Activated CD4-positive, alpha-beta T cell treated with anti-CD3 and anti-CD28 coated beads, Interleukin-10, Interleukin-2, amounts not matched to agents 100 ng/mL and 50 ng/mL, durations not matched to agents 16 hours and 8 hours (primary cell): ENCODE measurements around the gene LIMK1.

Experiments
- DNase-seq: peaks from one replicate; pipeline ENCODE4 v3.0.0-alpha.2; 2020

The LIMK1 gene

DNA sequence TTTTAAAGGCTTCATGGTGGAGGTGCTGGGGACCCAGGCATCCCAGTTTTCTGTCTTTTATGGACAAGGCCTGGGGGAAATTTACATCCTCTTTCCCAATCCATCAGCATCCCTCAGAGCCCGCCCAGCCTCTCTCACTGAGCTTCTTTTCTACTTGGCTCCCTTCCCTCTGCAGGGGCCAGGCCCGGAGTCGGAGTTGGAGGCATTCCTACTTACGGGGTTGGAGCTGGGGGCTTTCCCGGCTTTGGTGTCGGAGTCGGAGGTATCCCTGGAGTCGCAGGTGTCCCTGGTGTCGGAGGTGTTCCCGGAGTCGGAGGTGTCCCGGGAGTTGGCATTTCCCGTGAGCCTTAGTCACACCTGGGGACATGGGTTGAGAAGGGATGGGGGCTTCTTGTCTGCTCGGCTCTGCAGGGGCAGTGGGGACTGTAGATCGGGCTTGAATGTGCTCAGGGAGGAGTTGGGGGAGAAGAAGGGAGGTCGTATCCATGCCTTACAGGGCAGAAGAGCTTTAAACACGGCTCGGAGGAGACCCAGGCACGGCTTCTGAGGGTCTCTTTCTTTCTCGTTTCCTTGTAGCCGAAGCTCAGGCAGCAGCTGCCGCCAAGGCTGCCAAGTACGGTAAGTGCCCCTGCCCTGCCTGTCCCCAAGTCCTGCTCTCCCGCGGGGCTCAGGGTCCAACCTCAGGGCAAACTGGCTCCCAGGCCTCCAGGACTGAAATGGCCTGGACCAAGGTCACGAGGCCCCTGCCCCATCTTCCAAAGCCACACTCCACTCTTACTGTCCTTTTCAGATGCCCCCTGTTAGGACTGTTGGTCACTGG is 27.3 kb upstream of the LIMK1 start:
- no peak for DNase-seq

DNA sequence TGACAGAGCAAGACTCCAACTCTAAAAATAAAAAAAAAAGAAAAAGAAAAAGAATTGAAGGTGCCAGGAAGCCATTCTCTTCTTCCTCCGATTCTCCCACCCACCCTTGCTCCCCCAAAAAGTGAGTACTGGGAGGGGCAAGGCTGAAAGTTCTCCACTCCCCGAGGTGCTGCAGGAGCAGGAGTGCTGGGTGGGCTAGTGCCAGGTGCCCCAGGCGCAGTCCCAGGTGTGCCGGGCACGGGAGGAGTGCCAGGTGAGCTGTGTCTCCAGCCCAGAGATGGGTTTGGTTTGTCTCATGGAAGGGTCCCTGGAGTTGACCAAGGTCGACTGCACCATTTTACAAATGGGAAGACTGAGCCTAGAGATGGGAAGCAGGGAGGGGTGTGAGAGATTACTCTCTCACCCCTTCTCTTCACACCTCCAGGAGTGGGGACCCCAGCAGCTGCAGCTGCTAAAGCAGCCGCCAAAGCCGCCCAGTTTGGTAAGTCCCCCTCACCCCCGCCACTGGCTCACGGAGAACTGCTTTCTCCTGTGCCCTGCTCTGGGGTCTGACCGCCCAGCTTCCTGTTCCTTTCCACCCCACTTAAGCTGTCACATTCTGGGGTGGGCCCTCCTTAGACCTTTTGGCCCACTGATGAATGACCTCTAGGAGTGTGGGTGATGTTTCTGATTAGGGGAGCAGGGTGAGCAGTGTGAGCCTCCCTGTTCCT is 26.2 kb upstream of the LIMK1 start:
- no peak for DNase-seq

DNA sequence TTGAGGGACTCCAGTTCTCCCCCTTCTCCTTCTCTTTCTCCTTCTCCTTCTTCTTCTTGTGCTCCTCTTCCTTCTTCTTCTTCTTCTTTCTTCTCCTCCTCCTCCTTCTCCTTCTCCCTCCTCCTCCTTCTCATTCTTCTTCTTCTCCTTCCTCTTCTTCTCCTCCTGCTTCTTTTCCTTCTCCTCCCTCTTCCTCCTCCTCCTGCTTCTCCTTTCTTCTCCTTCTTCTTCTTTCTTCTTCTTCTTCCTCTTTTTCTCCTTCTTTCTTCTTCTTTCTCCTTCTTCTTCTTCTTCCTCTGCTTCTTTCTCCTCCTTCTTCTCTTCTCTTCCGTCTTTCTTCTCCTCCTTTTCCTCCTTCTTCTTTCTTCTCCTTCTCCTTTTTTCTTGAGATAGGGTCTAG is 25.6 kb upstream of the LIMK1 start:
- DNase-seq: no peak

DNA sequence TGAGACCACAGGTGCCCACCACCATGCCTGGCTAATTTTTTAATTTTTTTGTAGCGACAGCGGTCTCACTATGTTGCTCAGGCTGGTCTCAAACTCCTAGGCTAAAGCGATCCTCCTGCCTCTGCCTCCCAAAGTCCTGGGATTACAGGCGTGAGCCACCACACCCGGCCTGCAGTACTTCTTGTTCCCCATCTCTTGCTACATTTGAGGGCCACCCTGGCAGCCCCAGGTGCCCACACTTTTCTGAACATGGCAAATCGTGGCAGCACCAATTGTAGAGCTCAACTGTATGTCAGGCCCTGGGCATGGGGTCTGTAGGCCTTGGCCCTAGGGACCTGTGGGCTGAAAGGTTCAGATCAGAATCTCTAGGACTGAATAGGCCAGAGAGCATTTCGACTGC is 25.1 kb upstream of the LIMK1 start:
- DNase-seq: no peak

DNA sequence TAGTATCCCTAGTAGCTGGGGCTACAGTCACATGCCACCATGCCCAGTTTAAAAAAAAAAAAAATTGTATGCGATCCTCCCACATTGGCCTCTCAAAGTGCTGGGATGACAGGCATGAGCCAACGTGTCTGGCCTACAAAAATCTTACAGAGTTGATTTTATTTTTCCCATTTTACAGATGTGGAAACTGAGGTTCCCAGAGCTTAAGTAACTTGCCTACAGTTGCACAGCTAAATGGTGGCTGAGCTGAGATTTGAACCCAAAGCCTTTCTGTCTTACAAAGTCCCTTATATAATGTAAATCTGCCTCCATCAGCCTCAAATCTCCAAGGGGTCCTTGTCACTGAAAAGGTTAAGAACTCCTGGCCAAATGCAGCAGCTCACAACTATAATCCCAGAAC is 24.6 kb upstream of the LIMK1 start:
- no peak for DNase-seq

DNA sequence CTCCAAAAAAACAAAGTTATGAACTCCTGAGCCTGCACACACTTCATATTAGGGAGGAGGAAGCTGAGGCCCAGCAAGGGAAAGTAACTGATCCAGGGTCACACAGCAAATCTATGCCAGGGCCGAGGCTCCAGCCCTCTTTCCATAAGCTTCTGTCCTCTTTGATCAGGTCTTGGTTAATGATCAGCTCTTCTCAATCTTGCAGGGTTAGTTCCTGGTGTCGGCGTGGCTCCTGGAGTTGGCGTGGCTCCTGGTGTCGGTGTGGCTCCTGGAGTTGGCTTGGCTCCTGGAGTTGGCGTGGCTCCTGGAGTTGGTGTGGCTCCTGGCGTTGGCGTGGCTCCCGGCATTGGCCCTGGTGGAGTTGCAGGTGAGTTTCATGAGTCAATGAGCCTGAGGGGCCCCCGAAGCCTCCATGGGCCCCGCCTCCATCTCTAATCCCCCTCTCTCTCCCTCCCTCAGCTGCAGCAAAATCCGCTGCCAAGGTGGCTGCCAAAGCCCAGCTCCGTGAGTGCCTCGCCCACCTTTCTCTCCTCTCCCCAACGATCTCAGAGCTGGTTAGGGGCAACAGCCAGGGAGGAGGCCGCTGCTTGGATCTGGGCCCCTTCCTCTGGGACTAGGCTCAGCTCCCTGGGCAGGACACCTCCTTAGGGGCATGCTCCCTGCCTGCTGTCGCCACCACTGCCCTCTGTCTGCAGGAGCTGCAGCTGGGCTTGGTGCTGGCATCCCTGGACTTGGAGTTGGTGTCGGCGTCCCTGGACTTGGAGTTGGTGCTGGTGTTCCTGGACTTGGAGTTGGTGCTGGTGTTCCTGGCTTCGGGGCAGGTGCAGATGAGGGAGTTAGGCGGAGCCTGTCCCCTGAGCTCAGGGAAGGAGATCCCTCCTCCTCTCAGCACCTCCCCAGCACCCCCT is 23.7 kb upstream of the LIMK1 start:
- no peak for DNase-seq

DNA sequence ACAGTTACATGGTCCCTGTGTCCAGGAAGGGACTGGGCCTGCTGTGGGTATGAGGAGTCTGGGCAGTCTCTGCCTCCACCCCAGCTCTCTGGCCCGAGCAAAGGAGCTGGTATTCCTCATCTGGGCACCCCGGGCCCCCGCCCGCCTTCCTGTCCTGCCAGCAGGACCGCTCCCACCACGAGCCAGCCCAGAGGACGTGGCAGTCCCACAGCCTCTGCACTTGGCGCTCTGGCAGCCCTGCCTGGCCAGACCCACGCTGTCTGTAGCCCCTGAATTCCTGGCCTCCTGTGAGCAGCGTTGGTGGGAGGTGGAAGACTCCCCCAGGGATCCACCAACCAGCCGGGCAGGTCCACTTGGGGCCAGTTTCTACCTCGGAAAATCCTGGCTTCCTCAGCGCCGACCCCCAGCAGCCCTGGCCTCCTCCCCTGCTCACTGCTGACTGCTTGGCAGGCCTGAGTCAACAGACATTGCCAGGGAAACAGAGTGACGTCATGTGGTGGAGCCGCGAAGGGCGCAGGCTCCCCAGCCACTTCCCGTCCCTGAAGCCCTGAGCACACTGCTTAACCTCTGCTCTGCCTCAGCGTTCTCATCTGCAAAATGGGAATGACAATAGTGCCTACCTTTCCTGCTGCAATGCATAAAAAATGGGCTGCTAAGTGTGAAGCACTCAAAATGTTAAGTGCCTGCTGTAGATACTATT is 21.6 kb upstream of the LIMK1 start:
- DNase-seq: peak; percentile 81

DNA sequence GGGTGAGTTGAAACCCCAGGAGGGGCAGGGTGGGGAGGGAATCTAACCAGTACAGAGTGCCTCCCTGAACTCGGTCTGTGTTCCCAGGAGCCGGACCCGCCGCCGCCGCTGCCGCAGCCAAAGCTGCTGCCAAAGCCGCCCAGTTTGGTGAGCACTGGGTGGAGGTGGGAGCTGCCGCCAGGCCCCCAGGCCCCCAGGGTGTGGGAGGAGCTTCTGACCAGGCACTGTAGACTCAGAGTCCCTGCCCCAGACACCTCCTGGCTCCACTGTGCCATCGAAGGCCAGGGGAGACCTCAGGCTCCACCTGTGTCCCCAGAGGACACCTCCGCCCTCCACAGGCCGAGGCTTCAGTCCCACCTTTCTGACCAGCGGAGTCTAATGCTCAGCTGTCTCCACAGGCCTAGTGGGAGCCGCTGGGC is 20.4 kb upstream of the LIMK1 start:
- no peak for DNase-seq

DNA sequence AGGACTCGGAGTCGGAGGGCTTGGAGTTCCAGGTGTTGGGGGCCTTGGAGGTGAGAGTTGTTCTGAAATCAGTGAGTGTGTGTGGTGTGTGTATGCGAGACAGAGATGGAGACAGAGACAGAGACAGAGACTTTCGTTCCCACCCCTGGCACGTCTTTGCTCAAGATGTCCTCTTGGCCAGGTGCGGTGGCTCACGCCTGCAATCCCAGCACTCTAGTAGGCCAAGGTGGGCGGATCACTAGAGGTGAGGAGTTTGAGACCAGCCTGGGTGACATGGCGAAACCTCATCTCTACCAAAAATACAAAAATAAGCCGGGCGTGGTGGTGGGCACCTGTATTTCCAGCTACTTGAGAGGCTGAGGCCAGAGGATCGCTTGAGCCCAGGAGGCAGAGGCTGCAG is 20.0 kb upstream of the LIMK1 start:
- no peak for DNase-seq

DNA sequence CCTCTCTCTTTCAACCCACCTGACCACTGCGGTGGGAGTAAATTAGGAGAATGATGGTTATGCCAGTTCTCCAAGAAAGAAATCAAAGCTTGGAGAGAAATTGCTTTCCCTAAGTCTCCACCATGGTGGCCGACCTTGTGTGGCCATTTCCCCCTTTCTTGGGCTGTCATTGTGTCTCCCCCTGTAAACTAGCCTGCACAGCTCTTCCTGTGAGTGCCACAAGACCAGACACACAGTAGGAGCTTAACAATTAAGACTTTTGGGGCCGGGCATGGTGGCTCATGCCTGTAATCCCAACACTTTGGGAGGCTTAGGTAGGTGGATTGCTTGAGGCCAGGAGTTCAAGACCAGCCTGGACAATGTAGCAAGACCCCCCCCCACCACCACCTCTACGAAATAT is 18.9 kb upstream of the LIMK1 start:
- DNase-seq: no peak

DNA sequence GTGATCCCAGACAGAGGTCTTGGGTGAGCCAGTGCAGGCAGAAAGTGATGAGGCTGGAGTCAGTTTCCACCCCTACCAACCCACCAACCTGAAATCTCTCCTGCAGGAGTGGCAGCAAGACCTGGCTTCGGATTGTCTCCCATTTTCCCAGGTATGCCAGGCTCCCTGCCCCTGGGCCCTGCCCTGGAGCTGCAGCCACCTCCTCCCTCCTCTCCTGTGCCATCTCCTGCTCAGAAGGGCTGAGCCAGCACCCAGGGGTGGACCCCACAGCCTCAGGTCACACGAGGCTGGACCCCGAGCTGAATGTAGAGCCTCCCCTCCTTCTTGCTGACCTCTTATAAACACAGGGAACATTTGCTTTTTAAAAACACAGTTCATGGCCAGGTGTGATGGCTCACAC is 17.0 kb upstream of the LIMK1 start:
- no peak for DNase-seq

DNA sequence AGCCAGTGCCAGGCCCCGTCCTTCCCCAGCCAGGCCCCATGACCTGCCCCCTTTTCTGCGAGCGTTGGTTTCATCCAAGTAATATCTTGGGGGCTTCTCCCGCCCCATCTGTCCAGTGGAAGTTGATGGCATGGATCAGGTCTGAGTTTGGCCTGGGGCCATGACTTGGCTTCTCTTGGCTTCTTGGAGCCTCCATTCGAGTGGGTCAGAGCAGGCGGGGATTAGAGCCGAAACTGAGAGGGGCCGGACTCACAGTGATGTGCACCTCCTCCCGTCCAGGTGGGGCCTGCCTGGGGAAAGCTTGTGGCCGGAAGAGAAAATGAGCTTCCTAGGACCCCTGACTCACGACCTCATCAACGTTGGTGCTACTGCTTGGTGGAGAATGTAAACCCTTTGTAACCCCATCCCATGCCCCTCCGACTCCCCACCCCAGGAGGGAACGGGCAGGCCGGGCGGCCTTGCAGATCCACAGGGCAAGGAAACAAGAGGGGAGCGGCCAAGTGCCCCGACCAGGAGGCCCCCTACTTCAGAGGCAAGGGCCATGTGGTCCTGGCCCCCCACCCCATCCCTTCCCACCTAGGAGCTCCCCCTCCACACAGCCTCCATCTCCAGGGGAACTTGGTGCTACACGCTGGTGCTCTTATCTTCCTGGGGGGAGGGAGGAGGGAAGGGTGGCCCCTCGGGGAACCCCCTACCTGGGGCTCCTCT is 15.1 kb upstream of the LIMK1 start:
- DNase-seq: no peak

DNA sequence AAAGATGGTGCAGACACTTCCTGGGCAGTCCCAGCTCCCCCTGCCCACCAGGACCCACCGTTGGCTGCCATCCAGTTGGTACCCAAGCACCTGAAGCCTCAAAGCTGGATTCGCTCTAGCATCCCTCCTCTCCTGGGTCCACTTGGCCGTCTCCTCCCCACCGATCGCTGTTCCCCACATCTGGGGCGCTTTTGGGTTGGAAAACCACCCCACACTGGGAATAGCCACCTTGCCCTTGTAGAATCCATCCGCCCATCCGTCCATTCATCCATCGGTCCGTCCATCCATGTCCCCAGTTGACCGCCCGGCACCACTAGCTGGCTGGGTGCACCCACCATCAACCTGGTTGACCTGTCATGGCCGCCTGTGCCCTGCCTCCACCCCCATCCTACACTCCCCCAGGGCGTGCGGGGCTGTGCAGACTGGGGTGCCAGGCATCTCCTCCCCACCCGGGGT is 14.5 kb upstream of the LIMK1 start:
- DNase-seq: no peak

DNA sequence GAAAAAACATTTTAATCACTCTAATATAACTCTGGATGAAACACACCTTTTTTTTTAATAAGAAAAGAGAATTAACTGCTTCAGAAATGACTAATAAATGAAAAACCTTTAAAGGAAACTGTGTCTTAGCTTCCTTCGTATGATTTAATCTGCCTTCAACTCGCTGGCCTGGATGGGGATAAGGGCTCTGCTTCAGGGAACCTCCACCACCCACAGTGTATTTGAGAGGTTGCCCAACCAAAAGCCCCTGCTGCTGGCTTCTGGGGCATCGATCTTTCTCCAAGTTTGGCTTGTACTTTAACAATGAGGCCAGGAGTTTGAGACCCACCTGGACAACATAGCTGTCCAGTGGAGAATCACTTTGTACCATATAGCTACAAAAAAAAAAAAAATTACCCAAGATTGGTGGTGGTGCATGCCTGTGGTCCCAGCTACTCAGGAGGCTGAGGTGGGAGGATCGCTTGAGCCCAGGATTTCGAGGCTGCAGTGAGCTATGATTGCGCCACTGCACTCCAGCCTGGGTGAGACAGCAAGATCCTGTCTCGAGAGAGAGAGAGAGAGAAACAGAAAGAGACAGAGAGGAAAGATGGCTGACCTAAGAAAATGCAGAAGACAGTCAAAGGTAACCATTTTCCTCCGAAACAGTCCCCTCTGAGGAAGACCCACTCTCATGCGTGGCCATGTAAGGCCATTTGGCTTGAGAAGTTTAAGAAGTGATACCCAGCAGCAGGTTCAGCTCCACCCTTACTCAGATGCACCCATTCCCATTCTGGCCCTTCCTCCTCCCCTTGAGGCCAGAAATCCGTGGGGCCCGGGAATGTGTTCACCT is 13.6 kb upstream of the LIMK1 start:
- no peak for DNase-seq

DNA sequence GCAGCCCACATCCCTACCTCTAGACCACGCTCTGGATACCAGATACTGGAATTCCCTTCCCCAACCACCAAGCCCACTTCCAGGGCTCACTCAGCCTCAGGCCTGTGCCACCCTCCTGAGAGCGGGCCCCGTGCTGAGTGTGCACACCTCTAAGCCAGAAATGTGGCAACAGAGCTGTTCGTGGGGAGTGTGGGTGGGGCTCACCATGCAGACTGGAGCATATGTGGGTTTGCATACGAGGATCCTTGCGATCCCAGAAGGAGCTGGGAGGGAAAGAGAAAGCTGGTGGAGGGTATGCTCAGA is 13.0 kb upstream of the LIMK1 start:
- no peak for DNase-seq

DNA sequence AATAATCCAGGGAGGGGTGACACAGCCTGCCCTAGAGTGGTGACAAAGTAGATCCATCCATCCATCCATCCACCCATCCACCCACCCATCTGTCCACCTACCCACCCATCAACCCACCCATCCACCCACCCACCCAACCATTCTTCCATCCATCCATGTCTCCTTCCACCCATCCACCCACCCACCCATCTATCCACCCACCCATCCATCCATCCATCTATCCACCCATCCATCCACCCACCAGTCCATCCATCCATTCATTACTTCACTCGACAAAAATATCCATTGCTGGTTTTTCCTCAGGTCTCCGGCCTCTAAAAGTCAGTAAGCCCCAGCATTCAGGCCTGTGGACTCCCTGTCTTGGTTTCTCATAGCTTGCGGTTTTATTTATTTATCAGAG is 12.5 kb upstream of the LIMK1 start:
- no peak for DNase-seq

DNA sequence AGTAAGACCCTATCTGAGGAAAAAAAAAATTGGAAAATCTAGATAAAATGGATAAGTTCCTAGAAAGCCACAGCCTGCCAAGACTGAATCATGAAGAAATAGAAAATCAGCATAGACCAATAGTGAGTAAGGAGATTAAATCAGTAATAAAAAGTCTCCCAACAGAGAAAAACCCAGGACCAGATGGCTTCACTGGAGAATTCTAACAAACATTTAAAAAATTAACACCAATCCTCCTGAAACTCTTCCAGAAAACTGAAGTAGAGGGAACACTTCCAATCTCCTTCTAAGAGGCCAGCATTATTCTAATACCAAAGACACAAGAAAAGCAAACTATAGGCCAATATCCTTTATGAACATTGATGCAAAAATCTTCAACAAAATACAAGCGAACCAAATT is 8.8 kb upstream of the LIMK1 start:
- no peak for DNase-seq

DNA sequence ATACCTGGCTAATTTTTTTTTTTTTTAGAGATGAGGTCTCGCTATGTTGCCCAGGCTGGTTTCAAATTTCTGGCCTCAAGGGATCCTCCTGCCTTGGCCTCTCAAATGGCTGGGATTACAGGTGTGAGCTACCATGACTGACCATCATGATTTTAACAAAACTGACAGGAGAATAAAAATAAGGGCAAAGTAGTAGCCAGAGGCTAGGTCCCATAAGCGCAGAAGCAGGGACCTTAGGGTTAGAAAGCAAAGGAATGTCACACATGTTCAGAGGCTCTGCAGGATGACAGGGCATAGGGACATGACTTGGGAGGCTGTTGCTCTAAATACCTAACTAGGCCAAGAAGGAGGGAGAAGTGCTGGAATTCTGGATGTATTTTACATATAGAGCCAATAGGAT is 5.1 kb upstream of the LIMK1 start:
- no peak for DNase-seq

DNA sequence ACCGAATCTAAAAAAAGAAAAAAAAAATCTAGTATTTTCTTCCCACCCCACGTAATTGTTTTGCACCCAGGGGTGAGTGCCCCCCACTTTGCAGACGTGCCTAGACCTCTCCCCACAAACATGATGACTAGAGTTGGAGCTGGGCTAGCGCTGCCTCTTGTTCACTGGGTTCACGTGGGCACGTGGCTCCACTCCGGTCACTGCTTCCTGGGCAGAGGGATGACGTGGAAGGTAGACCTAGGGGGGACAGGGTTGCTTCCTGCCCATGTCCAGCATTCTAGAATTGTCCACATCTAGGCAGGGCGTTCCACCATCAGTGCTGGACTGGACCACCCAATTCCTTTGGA is 861 bp upstream of the LIMK1 start:
- DNase-seq: no peak

DNA sequence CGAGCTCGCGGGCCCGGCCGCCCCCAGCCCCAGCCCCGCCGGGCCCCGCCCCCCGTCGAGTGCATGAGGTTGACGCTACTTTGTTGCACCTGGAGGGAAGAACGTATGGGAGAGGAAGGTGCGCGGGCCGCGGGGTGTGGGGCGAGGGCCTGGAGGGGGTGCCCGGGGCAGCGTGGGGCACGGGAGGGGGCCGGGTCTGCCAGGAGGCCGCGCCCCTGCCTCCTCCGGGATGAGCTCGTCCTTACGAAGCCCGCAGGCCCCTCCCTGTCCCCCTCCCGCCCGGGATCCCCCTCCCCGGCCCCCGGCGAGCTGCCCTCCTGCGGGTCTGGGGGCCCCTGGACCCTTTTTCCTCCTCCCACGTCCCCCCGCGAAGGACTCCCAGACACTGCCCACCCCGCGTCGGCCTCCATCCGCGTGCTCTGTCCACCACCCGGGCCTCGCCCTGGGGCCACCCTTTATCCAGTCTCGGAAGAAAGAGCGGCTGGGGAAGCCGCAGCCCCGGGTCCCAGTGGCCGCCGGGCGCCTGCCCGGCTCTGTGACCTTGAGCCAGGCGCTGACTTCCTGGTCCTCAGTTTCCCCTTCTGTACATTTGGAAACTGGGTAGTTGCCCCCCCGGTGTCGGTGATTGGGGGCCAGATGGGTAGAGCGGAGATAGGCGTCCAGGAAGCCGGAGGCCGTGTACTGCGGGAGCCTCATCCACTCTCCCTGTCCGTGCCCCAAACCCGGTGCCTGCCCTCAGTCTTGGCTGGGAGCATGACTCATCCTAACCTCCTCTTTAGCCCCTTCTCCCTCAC is 521 bp downstream of the LIMK1 start:
- DNase-seq: peak; percentile 53
